Left forelimb (tissue), 1 donor: Measurements from ENCODE around the gene KNDC1.
A peak's percentile ranks its signal among the peaks of the same experiment; 100 is the strongest.
"Not testable (repeated sequence)": the region's sequence is repeated elsewhere in the genome, so short reads cannot be mapped to it uniquely, and the experiment has no call there.

Experiments used
- DNase-seq: peaks from one replicate; pipeline ENCODE4 v3.0.0-alpha.2; 2018; ENCODE audit warnings: low spot score

The KNDC1 gene, protein sequence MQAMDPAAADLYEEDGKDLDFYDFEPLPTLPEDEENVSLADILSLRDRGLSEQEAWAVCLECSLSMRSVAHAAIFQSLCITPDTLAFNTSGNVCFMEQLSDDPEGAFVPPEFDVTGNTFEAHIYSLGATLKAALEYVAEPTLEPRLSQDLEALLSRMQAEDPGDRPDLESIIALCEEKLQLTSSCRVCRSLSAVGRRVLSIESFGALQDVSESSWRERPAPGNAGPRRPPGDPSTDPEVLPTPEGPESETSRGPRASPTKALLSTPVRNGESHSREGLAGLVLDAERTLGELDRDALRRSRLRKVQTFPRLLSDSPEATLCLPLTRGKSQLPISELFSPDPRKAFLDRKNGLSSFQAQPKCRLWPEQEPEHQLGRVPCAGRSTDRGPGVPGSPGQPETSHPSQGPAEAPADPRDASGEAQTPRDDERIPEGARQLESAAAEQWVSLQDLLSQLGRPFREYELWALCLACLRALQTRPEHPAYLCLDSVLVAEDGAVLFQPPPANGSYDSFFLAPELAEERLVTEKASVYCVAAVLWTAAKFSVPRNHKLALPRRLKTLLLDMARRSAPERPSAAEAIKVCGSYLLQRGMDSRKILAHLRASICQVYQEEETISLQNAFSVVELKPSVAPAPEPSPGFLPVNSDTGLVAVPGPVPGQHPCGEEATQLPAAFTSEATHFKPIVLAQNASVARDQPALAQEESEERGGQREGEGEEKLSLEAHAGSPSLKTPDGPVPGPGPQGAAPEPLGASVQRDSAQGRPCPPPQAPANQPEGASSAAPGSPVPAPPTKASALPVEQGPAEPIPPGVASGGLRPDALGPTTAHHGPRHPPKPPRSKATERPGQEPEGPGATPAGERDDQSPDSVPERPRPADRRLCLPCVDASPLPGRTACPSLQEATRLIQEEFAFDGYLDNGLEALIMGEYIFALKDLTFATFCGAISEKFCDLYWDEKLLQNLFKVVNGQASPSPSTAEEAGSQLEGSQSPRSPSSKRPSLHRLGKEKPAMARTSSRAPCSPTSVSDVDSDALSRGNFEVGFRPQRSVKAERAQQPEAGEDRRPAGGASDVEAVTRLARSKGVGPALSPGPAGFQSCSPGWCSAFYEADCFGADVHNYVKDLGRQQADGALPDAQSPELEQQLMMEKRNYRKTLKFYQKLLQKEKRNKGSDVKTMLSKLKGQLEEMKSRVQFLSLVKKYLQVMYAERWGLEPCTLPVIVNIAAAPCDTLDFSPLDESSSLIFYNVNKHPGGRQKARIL (N-terminal part only)

DNA sequence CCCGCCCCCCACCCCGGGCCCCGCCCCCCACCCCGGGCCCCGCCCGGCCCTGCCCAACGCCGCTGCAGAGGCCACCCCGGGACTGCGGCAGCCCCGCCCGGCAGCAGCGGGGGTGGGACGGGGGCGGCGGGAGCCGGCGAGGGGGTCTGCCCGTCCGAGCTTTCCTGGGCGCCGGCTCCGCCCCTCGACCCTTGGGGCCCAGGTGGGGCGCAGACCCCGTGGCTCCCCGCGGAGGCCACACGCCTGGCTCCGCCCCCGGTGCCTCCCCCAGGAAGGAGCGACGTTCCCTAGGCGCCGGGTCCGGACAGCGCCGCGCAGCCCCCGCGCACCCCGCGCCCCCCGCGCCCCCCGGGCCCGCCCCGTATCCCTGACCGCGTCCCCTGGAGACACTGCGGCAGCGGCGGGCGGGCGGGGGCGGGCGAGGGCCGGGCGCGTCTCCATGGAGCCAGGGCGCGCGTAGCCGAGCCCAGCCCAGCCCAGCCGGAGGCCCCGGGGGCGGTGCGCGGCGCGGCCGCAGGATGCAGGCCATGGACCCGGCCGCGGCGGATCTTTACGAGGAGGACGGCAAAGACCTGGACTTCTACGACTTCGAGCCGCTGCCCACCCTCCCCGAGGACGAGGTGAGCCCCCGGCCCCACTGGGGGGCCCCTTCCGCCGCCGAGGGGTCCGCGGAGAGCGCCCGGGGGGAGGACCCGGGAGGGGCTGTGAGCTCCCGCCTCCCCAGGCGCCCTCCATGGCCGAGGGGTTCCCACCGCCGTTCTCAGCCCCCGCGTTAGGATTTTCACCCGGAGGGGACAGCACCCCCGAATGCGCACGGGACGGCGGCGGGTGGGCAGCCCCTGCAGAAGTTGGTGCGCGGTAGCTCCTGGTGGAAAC, at the start of gene KNDC1:
Gene KNDC1, plus strand, starts transcription at position 270 of the 876 bp plus-strand sequence. Its CDS starts 249 bp downstream, at position 519.
- DNase-seq, result peak; percentile 70

- DNase-seq, result no peak
Observed at GRCh38 chr10:133110609-133111275, 49.3 kb upstream of the KNDC1 start.

GRCh38 chr10:133111640-133112039, 48.4 kb upstream of the KNDC1 start:
- not testable (repeated sequence) for DNase-seq

GRCh38 chr10:133113146-133113830, 46.7 kb upstream of the KNDC1 start:
- no peak for DNase-seq

DNA sequence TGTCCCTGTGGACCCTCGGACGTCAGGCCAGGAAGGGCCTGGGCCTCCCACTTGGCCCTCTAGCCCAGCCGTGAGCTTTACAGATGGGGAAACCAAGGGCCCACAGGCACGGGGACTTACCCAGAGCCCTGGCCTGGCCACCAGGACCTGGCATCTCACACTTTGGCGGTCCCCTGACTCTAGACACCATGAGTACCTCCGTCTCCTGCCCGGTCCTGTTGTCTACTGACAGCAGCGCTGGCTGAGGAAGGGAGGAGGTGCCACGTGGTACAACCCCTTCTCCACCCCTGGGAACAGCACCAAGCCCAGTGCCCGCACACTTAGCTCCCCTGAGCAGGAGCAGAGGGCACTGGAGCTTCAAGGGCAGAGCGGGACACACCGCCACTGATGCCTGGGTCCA, 46.2 kb upstream of the KNDC1 start:
- DNase-seq, result no peak

- DNase-seq, result no peak
Observed at GRCh38 chr10:133114251-133114650, 45.8 kb upstream of the KNDC1 start.

DNA sequence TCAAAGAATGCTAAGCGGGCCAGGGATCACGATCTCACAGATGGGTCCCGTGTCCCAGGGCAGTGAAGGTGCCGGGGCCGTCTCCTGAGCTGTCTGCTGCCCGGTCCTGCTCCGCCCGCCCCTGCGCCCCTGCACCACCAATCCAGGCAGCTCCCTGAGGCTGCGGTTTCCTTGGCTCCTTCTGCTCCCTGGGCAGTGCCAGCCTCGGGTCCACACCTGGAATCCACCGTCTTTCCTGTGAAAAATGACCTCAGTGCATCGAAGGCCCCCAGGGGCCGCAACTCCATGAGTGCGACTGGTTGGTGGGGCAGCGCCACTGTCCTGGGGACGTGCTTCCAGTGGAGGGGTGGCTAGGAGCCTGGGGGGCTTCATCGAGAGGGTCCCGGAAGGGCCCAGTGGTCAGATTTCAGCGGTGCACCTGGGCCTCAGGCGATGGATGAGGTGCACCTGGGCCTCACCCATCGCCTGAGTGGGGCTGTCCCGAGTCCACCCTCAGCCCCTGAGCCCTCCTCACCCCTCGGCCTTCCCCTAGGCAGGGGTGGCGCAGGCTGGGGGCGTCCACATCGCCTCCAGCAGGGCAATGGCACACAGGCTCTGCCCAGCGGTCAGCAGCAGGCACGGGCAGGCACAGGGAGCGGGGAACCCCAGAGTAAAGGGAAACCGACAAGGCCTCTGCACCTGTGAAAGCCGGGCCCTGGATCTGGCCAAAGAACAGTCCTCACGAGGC, 45.1 kb upstream of the KNDC1 start:
- no peak for DNase-seq

DNA sequence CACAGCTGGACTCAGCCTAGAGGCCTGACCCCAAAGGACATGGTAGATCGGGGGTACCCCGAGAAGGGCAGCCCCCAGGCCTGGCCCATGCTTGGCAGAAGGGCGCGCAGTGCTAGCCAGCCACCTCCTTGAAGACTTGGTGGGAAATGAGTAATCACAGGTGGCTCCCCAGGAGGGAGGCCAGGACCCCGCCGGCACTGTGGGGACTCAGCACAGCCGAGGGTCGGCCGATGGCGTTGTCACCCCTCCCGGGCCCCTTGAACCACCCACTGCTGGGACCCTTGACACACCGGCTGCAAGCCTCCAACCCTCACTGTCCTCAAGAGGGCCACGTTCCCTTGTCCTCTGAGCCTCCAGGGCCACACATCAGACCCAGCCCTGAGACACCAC, 44.6 kb upstream of the KNDC1 start:
- DNase-seq, result no peak

GRCh38 chr10:133115976-133116375, 44.0 kb upstream of the KNDC1 start:
- no peak for DNase-seq

- no peak for DNase-seq
Observed at GRCh38 chr10:133116455-133116854, 43.6 kb upstream of the KNDC1 start.

DNA sequence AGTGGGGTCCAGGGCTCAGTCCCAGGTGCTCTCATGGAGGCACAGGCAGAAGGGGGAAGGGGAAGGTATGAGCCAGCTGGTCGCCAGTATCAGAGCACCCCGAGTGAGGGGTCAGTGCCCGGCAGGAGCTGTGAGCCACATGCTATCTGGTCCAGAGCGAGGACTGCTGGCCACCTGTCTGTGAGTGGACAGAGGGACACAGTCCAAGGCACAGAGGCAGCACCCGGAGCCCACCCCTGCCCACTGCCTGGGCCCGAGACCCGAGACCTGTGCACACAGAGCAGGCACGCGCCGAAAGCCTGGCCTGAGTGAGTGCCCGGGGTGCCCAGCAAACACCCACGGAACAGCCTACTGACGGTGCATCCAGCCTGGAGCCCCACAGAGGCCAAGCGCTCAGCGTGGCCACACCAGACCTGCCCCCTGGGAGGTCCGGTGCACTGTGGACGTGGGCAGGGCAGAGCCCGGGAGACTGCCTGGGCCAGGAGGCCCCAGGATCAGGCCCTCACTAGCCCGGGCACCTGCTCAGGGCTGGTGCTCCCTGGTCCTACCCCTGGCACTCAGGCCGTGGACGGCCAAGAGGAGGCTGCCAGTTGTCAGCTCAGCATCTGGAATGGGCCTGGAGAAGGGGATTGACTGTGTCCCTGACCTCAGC, 42.9 kb upstream of the KNDC1 start:
- DNase-seq, result no peak

- no peak for DNase-seq
Observed at GRCh38 chr10:133117688-133118071, 42.3 kb upstream of the KNDC1 start.

GRCh38 chr10:133121479-133121878, 38.5 kb upstream of the KNDC1 start:
- no peak for DNase-seq

DNA sequence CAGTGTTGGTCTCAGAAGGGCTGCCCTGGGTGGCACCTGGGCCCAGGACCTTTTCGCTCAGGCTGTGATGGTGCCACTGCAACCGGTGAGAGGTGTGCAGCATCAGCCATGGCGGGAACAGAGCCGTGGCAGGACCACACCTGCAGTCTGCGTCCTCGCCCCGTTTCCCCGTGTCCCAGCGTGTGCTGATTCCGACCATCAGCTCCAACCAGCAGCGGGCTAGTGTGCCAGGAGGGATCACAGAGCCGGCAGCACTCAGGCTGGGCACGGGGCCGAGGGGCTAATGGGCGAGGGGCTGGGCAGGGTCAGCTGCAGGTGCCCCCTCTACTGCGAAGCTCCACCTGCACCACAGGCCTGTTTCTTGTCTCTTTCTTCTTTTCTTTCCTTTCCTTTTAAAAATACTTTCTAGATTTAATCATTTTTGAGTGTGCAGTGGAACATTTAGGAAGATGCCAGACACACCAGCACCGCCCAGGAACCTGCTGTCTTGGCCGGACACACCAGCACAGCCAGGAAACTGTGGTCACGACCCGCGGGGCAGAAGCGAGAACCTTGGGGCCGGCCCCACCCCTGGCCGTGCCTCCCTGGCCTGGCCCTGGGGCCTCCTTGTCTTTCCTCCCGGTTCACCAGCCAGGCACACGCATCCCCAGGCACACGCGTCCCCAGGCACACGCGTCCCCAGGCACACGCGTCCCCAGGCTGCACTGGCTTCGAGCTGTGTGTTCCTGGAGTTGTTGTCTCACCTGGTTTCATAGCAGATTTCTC, 37.7 kb upstream of the KNDC1 start:
- DNase-seq, result no peak

DNA sequence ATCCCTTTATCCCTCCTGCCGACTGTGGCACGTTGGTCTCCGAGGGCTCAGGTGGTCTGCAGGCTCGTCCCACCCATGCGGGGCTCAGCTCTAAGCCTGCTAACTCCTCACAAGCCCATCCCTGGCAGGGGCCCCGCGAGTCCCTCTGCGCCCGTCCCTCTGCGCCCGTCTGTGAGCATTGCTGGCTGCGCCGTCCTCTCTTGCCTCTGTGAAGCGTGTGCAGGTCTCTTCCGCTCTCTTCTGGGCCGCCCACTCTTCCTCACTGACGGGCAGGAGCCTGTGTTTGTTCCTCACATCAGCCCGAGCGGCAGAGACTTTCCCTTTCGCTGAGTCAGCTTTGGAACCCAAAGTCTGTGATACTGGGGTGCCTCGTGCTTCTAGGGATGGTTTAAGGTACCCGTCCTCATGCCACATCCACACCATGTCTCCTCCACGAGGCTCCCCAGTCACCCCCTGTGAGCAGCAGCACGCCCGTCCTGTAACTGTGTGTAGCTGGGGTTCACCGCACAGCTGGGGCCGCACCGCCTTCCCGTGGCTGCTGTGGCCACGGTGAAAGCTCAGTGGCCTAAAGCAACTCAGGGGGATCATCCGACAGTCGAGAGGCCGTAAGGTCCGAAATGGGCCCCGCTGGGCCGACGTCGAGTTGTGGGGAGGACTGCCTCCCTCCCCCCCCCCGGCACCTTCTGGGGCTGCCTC, 36.8 kb upstream of the KNDC1 start:
- DNase-seq, result no peak

DNA sequence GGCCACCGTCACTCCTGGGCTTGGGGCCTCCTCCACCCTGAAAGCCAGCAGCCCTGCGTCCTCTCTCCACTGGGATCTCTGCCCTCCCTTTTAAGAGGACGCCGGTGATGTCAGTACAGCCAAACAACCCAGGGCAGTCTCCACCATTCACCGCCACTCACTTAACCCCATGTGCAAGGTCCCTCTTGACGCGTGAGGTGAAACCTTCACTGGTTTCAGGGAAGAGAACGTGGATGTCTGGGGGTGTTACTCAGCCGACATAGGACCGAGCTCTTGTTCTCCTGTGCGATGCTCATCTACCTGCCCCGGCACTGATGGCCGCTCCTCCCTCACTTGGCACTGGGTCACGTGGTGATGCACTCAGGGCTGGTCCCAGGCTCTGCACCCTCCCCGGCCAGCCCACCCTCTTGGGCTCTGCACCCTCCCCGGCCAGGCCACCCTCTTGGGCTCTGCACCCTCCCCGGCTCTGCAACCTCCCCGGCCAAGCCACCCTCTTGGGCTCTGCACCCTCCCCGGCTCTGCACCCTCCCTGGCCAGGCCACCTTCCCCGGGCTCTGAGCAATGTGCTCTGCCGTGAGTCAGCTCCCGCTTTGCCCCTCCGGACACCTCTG, 36.2 kb upstream of the KNDC1 start:
- no peak for DNase-seq
